HG03442 (cell line): ENCODE data around the gene DHRSX.
"Not testable (repeated sequence)": the region's sequence is repeated elsewhere in the genome, so short reads cannot be mapped to it uniquely, and the experiment has no call there.

Experiments used
- ATAC-seq: cut with Tn5 transposase; IDR thresholded peaks from one replicate; pipeline ENCODE4 v1.9.1; 2021; ENCODE audit warnings: mild to moderate bottlenecking, moderate library complexity; ENCODE audit not compliant: unreplicated experiment

DHRSX gene

DNA sequence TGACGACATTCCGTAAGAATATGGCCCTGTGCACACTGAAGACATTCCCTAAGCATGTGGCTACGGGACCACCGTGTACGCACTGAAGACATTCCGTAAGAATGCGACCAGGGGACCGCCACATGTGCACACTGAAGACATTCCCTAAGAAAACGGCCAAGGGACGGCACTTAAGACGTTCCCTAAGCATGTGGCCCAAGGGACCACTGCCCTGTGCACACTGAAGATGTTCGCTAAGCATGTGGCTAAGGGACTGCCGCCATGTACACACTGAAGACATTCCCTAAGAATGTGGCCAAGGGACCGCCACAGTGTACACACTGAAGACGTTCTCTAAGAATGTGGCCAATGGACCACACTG is 21.4 kb downstream of the DHRSX start:
- no peak for ATAC-seq

DNA sequence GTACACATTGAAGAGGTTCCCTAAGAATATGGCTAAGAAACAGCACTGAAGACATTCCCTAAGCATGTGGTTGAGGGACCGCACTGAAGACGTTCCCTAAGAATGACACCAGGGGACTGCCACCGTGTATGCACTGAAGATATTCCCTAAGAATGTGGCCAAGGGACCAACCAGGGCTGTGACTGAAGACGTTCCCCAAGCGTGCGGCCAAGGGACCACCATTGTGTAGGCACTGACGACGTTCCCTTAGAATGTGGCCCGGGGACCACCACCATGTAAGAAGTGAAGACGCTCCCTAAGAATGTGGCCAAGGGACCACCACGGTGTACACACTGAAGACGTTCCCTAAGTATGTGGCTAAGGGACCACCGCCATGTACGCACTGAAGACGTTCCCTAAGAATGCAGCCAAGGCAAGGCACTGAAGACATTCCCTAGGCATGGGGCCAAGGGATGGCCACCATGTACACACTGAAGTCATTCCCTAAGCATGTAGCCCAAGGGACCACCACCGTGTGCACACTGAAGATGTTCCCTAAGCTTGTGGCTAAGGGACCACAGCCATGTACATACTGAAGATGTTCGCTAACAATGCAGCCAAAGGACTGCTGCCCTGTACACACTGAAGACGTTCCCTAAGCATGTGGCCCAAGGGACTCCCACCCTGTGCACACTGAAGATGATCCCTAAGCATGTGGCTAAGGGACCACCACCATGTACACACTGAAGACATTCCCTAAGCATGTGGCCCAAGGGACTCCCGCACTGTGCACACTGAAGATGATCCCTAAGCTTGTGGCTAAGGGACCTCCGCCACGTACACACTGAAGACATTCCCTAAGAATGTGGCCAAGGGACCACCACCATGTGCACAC is 22.0 kb downstream of the DHRSX start:
- no peak for ATAC-seq

DNA sequence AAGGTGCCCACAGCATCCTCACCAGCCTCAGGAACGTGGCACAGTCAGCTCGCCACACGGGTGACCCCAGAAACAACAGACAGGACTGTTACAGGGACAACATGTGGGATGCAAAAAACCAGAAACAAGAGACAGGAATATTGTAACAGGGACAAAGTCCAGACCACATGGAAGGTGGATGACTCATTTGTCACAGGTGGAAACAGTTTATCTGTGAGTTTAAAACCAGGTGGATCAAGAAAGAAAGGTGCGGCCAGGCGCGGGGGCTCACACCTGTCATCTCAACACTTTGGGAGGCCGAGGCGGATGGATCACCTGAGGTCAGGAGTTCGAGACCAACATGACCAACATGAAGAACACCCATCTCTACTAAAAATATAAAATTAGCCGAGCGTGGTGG is 23.5 kb downstream of the DHRSX start:
- not testable (repeated sequence) for ATAC-seq

DNA sequence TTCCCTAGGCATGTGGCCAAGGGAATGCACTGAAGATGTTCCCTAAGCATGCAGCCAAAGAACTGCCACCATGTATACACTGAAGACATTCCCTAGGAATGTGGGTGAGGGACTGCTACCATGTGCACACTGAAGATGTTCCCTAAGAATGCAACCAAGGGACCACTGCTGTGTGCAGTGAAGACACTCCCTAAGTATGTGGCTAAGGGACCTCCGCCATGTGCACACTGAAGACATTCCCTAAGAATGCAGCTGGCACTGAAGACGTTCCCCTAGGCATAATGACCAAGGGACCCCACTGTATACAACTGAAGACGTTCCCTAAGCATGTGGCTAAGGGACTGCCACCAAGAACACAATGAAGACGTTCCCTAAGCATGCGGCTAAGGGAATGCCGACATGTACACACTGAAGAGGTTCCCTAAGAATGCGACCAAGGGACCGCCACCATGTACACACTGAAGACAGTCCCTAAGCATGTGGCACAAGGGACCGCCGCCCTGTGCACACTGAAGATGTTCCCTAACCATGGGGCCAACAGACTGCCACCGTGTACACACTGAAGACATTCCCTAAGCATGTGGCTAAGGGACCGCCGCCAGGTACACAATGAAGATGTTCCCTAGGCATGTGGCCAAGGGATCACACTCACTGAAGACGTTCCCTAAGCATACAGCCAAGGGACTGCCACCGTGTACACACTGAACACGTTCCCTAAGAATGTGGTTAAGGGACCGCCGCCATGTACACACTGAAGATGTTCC is 25.6 kb downstream of the DHRSX start:
- ATAC-seq, result no peak

DNA sequence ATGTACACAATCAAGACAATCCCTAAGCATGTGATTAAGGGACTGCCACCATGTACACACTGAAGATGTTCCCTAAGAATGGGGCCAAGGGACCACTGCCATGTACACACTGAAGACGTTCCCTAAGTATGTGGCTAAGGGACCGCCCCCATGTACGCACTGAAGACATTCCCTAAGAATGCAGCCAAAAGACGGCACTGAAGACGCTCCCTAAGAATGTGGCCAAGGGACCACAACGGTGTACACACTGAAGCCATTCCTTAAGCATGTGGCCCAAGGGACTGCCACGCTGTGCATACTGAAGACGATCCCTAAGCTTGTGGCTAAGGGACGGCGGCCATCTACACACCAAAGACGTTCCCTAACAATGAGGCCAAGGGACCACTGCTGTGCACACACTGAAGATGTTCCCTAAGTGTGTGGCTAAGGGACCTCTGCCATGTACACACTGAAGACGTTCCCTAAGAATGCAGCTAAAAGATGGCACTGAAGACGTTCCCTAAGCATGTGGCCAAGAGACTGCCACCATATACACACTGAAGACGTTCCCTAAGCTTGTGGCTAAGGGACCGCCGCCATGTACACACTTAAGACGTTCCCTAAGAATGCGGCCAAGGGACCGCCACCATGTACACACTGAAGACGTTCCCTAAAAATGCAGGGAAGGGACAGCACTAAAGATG is 26.4 kb downstream of the DHRSX start:
- no peak for ATAC-seq

DNA sequence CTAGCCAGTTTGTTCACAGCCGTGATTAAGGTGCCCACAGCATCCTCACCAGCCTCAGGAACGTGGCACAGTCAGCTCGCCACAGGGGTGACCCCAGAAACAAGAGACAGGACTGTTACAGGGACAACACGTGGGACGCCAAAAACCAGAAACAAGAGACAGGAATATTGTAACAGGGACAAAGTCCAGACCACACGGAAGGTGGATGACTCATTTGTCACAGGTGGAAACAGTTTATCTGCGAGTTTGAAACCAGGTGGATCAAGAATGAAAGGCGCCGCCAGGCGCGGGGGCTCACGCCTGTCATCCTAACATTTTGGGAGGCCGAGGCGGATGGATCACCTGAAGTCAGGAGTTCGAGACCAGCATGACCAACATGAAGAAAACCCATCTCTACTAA is 27.7 kb downstream of the DHRSX start:
- ATAC-seq, result not testable (repeated sequence)

DNA sequence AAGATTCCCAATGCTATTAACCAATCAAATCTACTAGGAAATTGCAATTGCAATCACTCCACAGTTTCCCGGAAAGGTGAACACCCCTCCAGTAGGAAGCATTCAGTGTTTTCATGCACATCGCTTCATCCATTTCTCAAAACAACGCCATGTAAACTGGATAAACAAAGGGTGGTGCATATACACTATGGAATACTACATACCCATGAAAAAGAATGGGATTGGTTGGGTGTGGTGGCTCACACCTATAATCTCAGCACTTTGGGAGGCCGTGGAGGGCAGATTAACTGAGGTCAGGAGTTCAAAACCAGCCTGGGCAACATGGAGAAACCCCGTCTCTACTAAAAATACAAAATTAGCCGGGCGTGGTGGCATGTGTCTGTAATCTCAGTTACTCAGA is 29.1 kb downstream of the DHRSX start:
- ATAC-seq, result no peak

DNA sequence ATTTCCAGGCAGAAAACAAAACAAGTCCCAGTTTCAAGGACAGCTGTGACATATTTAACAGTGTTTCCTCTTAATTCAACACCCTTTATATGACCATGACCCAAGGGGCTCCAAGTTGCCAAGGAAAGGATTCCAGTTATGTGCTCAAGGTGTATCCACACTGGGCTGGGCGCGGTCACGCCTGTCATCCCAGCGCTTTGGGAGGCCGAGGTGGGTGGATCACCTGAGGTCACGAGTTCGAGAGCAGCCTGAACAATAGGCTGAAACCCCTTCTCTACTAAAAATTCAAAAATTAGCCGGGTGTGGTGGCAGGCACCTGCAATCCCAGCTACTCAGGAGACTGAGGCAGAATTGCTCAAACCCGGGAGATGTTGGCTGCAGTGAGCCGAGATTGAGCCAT is 29.6 kb downstream of the DHRSX start:
- not testable (repeated sequence) for ATAC-seq

DNA sequence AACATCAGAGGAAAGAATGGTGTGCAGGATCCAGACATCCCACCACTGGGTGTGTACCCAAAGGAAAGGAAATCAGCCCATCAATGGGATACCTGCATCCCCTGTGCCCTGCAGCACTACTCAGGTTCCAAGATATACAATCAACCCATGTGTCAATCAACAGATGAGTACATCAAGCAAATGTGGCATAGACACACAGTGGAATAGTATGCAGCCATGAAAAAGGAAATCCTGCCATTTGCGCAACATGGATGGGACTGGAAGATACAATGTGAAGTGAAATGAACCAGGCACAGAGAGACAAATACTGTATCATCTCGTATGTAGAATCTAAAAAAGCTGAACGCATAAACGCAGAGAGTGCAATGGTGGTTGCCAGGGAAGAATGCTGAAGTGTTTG is 30.9 kb downstream of the DHRSX start:
- not testable (repeated sequence) for ATAC-seq

DNA sequence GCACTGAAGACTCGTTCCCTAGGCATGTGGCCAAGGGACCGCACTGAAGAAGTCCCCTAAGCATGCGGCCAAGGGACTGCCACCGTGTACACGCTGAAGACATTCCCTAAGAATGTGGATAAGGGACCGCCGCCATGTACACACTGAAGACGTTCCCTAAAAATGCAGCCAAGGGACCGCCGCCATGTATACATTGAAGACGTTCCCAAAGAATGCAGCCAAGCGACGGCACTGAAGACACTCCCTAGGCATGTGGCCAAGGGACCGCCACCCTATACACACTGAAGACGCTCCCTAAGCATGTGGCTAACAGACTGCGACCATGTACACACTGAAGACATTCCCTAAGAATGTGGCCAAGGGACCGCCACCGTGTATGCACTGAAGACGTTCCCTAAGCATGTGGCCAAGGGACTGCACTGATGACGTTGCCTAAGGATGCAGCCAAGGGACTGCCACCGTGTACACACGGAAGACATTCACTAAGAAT is 31.5 kb downstream of the DHRSX start:
- ATAC-seq, result no peak

DNA sequence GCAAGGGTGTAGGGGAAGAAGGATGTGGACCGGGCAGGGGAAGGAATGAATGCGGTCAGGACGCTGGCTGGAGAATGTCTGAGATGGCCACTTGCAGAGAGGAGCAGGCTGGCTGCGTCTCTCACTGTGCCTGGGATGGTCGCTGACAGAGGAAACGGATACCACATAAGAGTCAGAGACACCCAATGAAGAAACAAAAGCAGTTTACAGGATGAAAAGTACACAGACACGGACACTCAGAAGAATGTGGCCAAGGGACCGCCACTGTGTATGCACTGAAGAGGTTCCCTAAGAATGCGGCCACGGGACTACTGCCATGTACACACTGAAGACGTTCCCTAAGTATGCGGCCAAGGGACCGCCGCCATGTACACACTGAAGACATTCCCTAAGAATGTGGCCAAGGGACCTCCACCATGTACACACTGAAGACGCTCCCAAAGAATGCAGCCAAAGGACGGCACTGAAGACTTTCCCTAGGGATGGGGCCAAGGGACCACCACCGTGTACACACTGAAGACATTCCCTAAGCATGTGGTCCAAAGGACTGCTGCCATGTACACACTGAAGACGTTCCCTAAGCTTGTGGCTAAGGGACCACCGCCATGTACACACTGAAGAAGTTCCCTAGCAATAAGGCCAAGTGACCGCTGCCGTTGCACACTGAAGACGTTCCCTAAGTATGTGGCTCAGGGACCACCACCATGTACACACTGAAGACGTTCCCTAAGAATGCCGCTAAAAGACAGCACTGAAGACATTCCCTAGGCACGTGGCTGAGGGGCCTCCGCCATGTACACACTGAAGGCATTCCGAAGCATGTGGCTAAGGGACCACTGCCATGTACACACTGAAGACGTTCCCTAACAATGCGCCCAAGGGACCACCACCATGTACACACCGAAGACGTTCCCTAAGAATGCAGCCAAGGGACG is 32.2 kb downstream of the DHRSX start:
- no peak for ATAC-seq

DNA sequence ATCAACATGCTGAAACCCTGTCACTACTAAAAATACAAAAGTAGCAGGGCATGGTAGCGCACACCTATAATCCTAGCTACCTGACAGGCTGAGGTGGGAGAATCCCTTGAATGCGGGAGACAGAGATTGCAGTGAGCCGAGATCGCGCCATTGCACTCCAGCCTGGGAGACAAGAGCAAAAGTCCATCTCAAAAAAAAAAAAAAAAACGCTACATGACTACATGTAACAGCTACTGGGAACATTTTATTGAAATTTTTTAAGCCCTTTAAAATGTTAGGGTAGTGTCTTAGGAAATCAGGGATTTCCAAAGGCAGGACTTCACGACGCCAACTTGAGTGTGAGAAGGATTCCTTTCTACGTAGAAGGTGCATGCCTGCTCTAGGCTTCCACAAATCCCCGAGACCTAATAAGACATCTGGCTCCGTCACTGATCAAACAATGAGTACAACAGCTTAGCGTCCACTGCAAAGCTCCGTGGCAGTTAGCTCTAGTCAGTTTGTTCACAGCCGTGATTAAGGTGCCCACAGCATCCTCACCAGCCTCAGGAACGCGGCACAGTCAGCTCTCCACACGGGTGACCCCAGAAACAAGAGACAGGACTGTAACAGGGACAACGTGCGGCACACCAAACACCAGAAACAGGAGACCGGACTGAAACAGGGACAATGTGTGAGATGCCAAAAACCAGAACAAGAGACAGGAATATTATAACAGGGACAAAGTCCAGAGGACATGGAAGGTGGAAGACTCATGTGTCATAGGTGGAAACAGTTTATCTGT is 33.7 kb downstream of the DHRSX start:
- ATAC-seq, result no peak

DNA sequence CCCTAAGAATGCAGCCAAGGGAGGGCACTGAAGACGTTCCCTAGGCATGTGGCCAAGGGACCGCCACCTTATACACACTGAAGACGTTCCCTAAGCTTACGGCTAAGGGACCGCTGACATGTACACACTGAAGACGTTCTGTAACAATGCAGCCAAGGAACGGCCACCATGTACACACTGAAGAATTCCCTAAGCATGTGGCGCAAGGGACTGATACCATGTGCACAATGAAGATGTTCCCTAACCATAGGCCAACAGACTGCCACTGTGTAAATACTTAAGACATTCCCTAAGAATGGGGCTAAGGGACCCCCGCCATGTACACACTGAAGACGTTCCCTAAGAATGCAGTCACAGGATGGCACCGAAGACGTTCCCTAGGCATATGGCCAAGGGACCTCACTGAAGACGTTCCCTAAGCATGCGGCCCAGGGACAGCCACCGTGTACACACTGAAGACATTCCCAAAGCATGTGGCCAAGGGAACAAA is 36.1 kb downstream of the DHRSX start:
- ATAC-seq, result no peak

DNA sequence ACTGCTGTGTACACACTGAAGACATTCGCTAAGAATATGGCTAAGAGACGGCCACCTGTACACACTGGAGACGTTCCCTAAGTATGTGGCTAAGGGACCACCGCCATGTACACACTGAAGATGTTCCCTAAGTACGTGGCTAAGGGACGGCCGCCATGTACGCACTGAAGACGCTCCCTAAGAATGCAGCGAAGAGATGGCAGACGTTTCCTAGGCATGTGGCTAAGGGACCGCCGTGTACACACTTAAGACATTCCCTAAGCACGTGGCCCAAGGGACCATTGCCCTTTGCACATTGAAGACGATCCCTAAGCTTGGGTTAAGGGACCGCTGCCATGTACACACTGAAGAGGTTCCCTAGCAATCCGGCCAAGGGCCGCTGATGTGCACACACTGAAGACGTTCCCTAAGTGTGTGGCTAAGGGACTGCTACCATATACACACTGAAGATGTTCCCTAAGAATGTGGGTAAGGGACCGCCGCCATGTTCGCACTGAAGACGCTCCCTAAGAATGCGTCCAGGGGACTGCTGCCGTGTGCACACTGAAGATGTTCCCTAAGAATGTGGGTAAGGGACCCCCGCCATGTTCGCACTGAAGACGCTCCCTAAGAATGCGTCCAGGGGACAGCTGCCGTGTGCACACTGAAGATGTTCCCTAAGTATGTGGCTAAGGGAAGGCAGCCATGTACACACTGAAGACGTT is 36.7 kb downstream of the DHRSX start:
- ATAC-seq, result no peak

DNA sequence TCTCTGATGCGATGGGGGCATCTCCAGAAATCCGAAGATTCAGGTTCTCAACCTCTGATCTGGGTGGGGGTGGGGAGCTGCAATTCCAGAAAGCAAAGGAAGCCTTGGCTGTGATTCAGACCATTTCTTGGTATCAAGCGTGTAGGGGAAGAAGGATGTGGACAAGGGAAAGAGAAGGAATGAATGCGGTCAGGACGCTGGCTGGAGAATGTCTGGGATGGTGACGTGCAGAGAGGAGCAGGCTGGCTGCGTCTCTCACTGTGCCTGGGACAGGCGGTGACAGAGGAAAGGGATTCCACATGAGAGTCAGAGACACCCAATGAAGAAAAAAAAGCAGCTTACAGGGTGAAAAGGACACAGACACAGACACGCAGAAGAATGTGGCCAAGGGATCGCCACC is 37.3 kb downstream of the DHRSX start:
- ATAC-seq, result not testable (repeated sequence)

DNA sequence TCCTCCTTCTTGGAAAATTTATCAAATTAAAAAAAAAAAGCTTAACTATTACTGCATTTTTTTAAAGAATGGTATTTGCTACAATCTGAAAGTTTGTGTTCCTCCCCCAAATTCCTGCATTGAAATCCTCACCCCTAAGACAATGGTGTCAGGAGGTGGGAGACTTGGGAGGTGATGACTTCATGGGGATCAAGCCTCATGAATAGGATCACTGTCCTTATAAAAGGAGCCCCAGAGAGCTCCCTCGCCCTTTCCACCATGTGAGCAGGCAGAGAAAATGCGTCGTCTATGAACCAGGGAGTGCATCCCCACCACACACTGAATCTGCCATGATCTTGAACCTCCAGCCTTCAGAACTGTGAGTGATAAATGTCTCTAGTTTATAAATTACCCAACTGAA is 38.0 kb downstream of the DHRSX start:
- no peak for ATAC-seq

DNA sequence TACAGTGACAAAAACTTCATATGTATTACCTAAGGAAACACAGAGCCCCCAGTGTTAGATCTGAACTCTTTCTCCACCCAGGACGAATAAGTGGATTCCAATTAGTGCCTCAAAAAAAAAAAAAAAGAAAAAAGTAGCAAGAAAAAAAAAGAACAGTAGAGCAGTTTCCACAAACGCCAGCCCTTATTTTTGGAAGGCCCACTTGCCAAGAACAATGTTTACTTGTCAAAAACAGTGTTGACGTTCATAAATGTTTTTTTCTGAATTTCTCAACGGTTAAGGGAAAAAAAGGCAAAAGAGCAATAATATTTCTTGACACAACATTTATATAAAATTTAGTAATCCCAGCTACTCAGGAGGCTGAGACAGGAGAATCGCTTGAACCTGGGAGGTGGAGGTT is 38.7 kb downstream of the DHRSX start:
- ATAC-seq, result no peak

DNA sequence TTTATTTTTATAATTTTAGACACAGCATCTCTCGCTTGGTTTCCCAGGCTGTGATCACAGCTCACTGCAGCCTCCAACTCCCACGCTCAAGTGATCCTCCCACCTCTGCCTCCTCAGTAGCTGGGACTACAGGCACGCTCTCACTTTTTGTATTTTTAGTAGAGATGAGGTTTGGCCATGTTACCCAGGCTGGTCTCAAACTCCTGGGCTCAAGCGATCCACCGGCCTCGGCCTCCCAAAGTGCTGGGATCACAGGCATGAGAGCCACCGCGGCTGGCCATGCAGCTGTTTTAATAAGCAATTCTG is 39.1 kb downstream of the DHRSX start:
- ATAC-seq, result no peak
